Measurements from ENCODE around the gene DNAJC11. TPM values are rescaled to one million over a fixed set of nuclear protein-coding genes. Genes with fewer than 3 reads are reported as not detected.

The DNAJC11 gene
- total RNA-seq, 1 experiment from 2014 or later, result 102 TPM

- no peak for TF ChIP-seq JAZF1 (CRISPR knock-in tag; IDR thresholded peaks at IDR 0.05)
- no peak for TF ChIP-seq NR3C1 (CRISPR knock-in tag; conservative IDR thresholded peaks at IDR 0.05; ENCODE audit: low read depth)
- TF ChIP-seq HMGXB4 (CRISPR knock-in tag; IDR thresholded peaks at IDR 0.05), result 0 out of 2 replicates have a peak, but pooled peaks have one; percentile 42
- TF ChIP-seq AR (CRISPR knock-in tag; IDR thresholded peaks at IDR 0.05), result no peak
- peak; percentile 16; the same call in 1 of the 2 replicates for TF ChIP-seq ESRRA (CRISPR knock-in tag; IDR thresholded peaks at IDR 0.05; ENCODE audit: borderline replicate concordance)
- TF ChIP-seq ZNF423 (CRISPR knock-in tag; IDR thresholded peaks at IDR 0.05), result no peak
- TF ChIP-seq ZNF396 (CRISPR knock-in tag; IDR thresholded peaks at IDR 0.05; ENCODE audit: borderline replicate concordance), result no peak
Measured at GRCh38 chr1:6601923-6602668, 99.5 kb downstream of the DNAJC11 start (continued).

- peak overlapping the region; percentile 80 for H3K4me3 Mint-ChIP-seq
- H3K27me3 Mint-ChIP-seq (ENCODE audit: low read depth), result no peaks in the 10 kb centered on the region; the same call in 1 of the 2 replicates
- H3K9me3 Mint-ChIP-seq, result no peaks in the 10 kb centered on the region
- ChIA-PET CTCF (interaction anchor here (0.6 to 1.9 kb wide), 14 partner anchors 9 to 160 kb away, joined by 3 to 8 read pairs (median 4); partner anchors contain the start of genes NOL9, TAS1R1, THAP3 and ZBTB48), POLR2A (interaction anchor here (0.9 to 1.4 kb wide), 5 partner anchors 13 to 33 kb away, joined by 3 to 6 read pairs (median 4); partner anchors contain the start of genes PHF13 and THAP3)
- ATAC-seq (peak; percentile 4; the same call in 1 of the 2 replicates), DNase-seq (ENCODE audit: low spot score) (peak; percentile 41)
- peaks cover 23% of the 10 kb centered on the region for H3K4me1 Mint-ChIP-seq
- H3K27ac Mint-ChIP-seq, result peak overlapping the region; percentile 85; the same call in 1 of the 2 replicates
- H3K36me3 Mint-ChIP-seq, result peaks cover 6% of the 10 kb centered on the region
- TF ChIP-seq JAZF1 (CRISPR knock-in tag; IDR thresholded peaks at IDR 0.05), result no peak
- no peak for TF ChIP-seq E2F1 (CRISPR knock-in tag; IDR thresholded peaks at IDR 0.05)
- TF ChIP-seq PREB (CRISPR knock-in tag; IDR thresholded peaks at IDR 0.05; ENCODE audit: borderline replicate concordance), result no peak
- peak; percentile 90 for TF ChIP-seq FOXK1 (CRISPR knock-in tag; IDR thresholded peaks at IDR 0.05)
- TF ChIP-seq TP53 (CRISPR knock-in tag; IDR thresholded peaks at IDR 0.05), result no peak
- no peak for TF ChIP-seq GTF2I (CRISPR knock-in tag; conservative IDR thresholded peaks at IDR 0.05)
- peak; percentile 64; the same call in 1 of the 2 replicates for TF ChIP-seq USF1 (CRISPR knock-in tag; IDR thresholded peaks at IDR 0.05)
- no peak for TF ChIP-seq ZNF232 (CRISPR knock-in tag; IDR thresholded peaks at IDR 0.05)
- TF ChIP-seq GRHL2 (CRISPR knock-in tag; IDR thresholded peaks at IDR 0.05; ENCODE audit: insufficient replicate concordance, severe bottlenecking), result no peak
- no peak for TF ChIP-seq ZNF416 (CRISPR knock-in tag; IDR thresholded peaks at IDR 0.05)
- TF ChIP-seq NFE2L1 (CRISPR knock-in tag; IDR thresholded peaks at IDR 0.05), result no peak; the same call in 1 of the 2 replicates
- no peak for TF ChIP-seq ZNF317 (CRISPR knock-in tag; IDR thresholded peaks at IDR 0.05; ENCODE audit: borderline replicate concordance, low read depth)
- TF ChIP-seq E2F5 (CRISPR knock-in tag; IDR thresholded peaks at IDR 0.05), result no peak
- no peak for TF ChIP-seq ZNF532 (CRISPR knock-in tag; IDR thresholded peaks at IDR 0.05; ENCODE audit: borderline replicate concordance)
Measured at GRCh38 chr1:6601049-6601922, 100.3 kb downstream of the DNAJC11 start.

Measured in WTC11 (cell line).